Cardiac ventricle fibroblast (primary cell): ENCODE measurements around the gene USP1. TPM values are rescaled to one million over a fixed set of nuclear protein-coding genes. Genes with fewer than 3 reads are reported as not detected.

Experiments
- total RNA-seq: library from RNA; depleted of rRNA; stranded (reverse); fragments of >200 nt; gene quantifications from 2 replicates; pipeline ENCODE4 v1.2.3, GENCODE V29; 2015

Gene USP1
- 10.0 and 13.0 TPM in 2 replicates for total RNA-seq

GRCh38 chr1:62436466-62437272 is at the start of gene USP1:
TSS of gene USP1 (plus strand) at chr1:62437049. CDS start at chr1:62439868, 2,819 bp downstream.

Other genes with a start within 250 kb of the USP1 start
- gene L1TD1, start 242.2 kb upstream of the USP1 start, total RNA-seq: not detected in 2 replicates
- not detected in 2 replicates for gene KANK4, start 117.6 kb upstream of the USP1 start, total RNA-seq
- gene ANGPTL3, start 160.5 kb downstream of the USP1 start, total RNA-seq: not detected in 2 replicates